Hepatocyte (in vitro differentiated cells): ENCODE data around the gene ARL17A. TPM values are rescaled to one million over a fixed set of nuclear protein-coding genes. Genes with fewer than 3 reads are reported as not detected.
A peak's percentile ranks its signal among the peaks of the same experiment; 100 is the strongest.
"Not testable (repeated sequence)": the region's sequence is repeated elsewhere in the genome, so short reads cannot be mapped to it uniquely, and the experiment has no call there.

Source experiments
- DNase-seq: peaks from one replicate; pipeline ENCODE4 v3.0.0-alpha.2; 2016; ENCODE audit warnings: low spot score
- H2AFZ ChIP-seq: fragments of 200-600 bp; sonication (generic); 2 replicates; pipeline ENCODE4 v1.6.0; 2016; ENCODE audit warnings: antibody characterized with exemption, mild to moderate bottlenecking
- H3K27ac ChIP-seq: fragments of 200-600 bp; sonication (generic); 2 replicates; pipeline ENCODE4 v1.5.1; 2016; ENCODE audit warnings: mild to moderate bottlenecking
- H3K27me3 ChIP-seq: fragments of 200-600 bp; sonication (generic); 2 replicates; pipeline ENCODE4 v1.6.1; 2016
- H3K36me3 ChIP-seq: fragments of 200-600 bp; sonication (generic); replicated peaks from 2 replicates; pipeline ENCODE4 v1.5.1; 2016; ENCODE audit warnings: low read depth; ENCODE audit not compliant: insufficient read depth
- H3K4me1 ChIP-seq: fragments of 200-600 bp; sonication (generic); 2 replicates; pipeline ENCODE4 v1.5.1; 2016; ENCODE audit warnings: mild to moderate bottlenecking, moderate library complexity; ENCODE audit not compliant: insufficient read depth
- H3K4me2 ChIP-seq: fragments of 200-600 bp; sonication (generic); 2 replicates; pipeline ENCODE4 v1.6.0; 2016
- H3K4me3 ChIP-seq: fragments of 200-600 bp; sonication (generic); 2 replicates; pipeline ENCODE4 v1.5.1; 2016; ENCODE audit warnings: mild to moderate bottlenecking
- H3K79me2 ChIP-seq: fragments of 200-600 bp; sonication (generic); 2 replicates; pipeline ENCODE4 v1.6.0; 2017; ENCODE audit warnings: mild to moderate bottlenecking
- H3K9me2 ChIP-seq: fragments of 200-600 bp; sonication (generic); replicated peaks from 2 replicates; pipeline ENCODE4 v1.6.0; 2017; ENCODE audit warnings: mild to moderate bottlenecking; ENCODE audit not compliant: insufficient read depth
- H3K9me3 ChIP-seq: fragments of 200-600 bp; sonication (generic); 2 replicates; pipeline ENCODE4 v1.5.1; 2016; ENCODE audit warnings: low read depth, mild to moderate bottlenecking
- H4K20me1 ChIP-seq: fragments of 200-600 bp; sonication (generic); 2 replicates; pipeline ENCODE4 v1.6.0; 2016; ENCODE audit warnings: mild to moderate bottlenecking; ENCODE audit not compliant: insufficient read depth, poor library complexity, severe bottlenecking
- WGBS: methylation state at CpG from one replicate; pipeline ENCODE4 v1.1.6; 2016; ENCODE audit warnings: low lambda C conversion rate; ENCODE audit errors: missing lambda C conversion rate; 5-methylcytosine and 5-hydroxymethylcytosine counted together
- polyA plus RNA-seq: library from polyadenylated mRNA; unstranded; fragments of >200 nt; fragmentation: Nextera tagmentation; extraction: Ambion mirVana; gene quantifications from 2 replicates; pipeline ENCODE4 v1.2.1, GENCODE V29; 2016
- total RNA-seq: library from RNA; depleted of rRNA; stranded (reverse); fragments of >200 nt; gene quantifications from 2 replicates; pipeline ENCODE4 v1.2.3, GENCODE V29; 2014

ARL17A gene
- total and polyA plus RNA-seq, 2 experiments from 2014 or later = 8.0 to 9.2 TPM

- H3K9me3 ChIP-seq, H3K36me3 ChIP-seq, H3K27ac ChIP-seq, H3K4me1 ChIP-seq, H3K9me2 ChIP-seq, H3K4me2 ChIP-seq, DNase-seq, H3K79me2 ChIP-seq, H2AFZ ChIP-seq, H3K4me3 ChIP-seq, H4K20me1 ChIP-seq, H3K27me3 ChIP-seq: not testable (repeated sequence)
- WGBS = no CpG with 5 or more reads among the region's 1 CpG
Observed at GRCh38 chr17:46566980-46567379, 12.5 kb downstream of the ARL17A start.

DNA sequence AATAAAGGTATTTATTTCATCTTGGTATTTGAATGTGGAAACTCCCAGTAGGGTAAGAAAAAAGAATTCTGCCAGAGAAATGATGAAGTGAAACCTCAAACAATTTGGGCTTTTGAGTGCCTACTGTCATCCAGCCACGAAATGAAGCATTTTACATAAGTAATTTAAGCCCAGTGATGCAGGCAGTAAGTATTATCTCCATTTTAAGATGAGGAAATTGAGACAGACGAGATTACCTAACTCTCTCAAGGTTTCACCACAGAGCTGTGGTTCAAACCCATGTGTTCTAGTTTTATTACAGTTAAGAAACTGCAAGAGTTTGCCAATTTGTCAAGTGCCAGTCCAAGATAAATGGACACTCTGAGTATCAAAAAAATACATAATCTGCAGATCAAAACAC lies 13.2 kb downstream of the ARL17A start:
- not testable (repeated sequence) for DNase-seq, H3K4me1 ChIP-seq
- no CpG with 5 or more reads among the region's 2 CpGs for WGBS

DNA sequence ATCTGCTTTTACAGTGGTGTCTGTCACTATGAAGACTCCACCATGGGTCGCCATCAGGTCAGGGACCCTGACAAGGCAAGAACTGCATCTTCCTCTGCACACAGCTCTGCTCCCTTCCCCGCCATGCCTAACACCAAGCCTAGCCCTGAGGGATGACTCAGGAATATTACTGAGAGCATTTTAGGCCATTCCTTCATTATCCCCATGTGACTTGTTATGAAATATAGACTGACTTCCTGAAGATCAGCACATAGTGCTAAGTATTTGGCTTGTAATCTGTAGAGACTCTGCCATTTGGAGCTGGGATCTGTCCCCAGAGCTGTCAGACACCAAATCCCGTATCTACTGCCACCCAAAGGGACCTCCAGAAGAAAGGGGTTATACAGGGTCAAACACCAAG lies 19.4 kb downstream of the ARL17A start:
- DNase-seq, H3K79me2 ChIP-seq, H3K4me1 ChIP-seq, H3K4me2 ChIP-seq, H3K36me3 ChIP-seq, H4K20me1 ChIP-seq, H3K27ac ChIP-seq, H3K9me3 ChIP-seq, H2AFZ ChIP-seq, H3K27me3 ChIP-seq, H3K4me3 ChIP-seq, H3K9me2 ChIP-seq: not testable (repeated sequence)
- no CpG with 5 or more reads among the region's 3 CpGs for WGBS

More for the DNA sequence above, 13.2 kb downstream of the ARL17A start:
- not testable (repeated sequence) for H3K27ac ChIP-seq, H3K4me3 ChIP-seq, H3K9me2 ChIP-seq, H3K9me3 ChIP-seq, H4K20me1 ChIP-seq, H3K79me2 ChIP-seq, H3K27me3 ChIP-seq, H3K36me3 ChIP-seq, H3K4me2 ChIP-seq, H2AFZ ChIP-seq

DNA sequence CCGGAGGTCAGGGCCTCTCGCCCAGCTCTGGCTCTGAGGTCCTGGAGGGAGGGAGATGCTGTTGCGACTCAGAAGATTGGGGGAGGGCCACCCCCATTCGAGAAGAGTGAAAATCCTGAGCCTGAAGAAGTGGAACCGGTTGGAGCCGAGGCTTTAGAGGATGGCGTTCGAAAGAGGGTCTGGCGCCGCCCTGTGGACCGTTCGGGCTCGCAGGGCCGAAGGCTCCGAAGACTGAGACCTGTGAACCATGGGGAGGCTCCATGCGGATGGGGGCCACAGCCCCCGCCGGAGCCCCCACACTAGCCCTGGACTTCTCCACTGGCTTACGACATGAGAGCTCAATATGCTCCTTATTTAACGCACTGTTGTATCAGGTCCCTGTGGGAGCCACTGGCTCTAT lies 20.3 kb downstream of the ARL17A start:
- H3K27ac ChIP-seq, H3K9me3 ChIP-seq, H4K20me1 ChIP-seq, H3K4me3 ChIP-seq, H3K79me2 ChIP-seq, DNase-seq, H3K4me2 ChIP-seq, H2AFZ ChIP-seq, H3K9me2 ChIP-seq, H3K27me3 ChIP-seq, H3K4me1 ChIP-seq, H3K36me3 ChIP-seq: not testable (repeated sequence)
- no CpG with 5 or more reads among the region's 20 CpGs for WGBS

DNA sequence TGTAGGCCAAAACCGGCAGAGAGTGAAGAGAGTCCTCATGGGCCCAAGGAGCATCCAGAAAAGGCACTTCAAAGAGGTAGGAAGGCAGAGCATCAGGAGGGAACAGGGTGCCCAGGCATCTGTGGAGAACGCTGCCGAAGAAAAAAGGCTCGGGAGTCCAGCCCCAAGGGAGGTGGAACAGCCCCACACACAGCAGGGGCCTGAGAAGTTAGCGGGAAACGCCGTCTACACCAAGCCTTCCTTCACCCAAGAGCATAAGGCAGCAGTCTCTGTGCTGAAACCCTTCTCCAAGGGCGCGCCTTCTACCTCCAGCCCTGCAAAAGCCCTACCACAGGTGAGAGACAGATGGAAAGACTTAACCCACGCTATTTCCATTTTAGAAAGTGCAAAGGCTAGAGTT lies 30.9 kb downstream of the ARL17A start:
- H3K36me3 ChIP-seq, H3K27me3 ChIP-seq, H3K4me2 ChIP-seq, H3K4me3 ChIP-seq, H4K20me1 ChIP-seq, DNase-seq, H3K79me2 ChIP-seq, H3K9me2 ChIP-seq, H3K9me3 ChIP-seq, H2AFZ ChIP-seq, H3K27ac ChIP-seq, H3K4me1 ChIP-seq: not testable (repeated sequence)
- WGBS = 93% methylated on average over 9 of the region's 10 CpGs

DNA sequence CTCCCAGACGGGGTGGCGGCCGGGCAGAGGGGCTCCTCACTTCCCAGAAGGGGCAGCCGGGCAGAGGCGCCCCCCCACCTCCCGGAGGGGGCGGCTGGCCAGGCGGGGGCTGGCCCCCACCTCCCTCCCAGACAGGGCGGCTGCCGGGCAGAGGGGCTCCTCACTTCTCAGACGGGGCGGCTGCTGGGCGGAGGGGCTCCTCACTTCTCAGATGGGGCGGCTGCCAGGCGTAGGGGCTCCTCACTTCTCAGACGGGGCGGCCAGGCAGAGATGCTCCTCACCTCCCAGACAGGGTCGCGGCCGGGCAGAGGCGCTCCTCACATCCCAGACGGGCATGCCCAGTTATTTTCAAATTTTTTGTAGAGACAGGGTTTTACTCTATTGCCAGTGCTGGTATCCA lies 44.8 kb downstream of the ARL17A start:
- WGBS = 96% methylated on average over 20 of the region's 22 CpGs
- H3K36me3 ChIP-seq, H4K20me1 ChIP-seq, H3K27me3 ChIP-seq, H3K9me2 ChIP-seq, H2AFZ ChIP-seq, H3K27ac ChIP-seq, H3K4me3 ChIP-seq, H3K4me1 ChIP-seq, H3K9me3 ChIP-seq, H3K79me2 ChIP-seq, H3K4me2 ChIP-seq: not testable (repeated sequence)
- peak; percentile 2 for DNase-seq

- H3K4me1 ChIP-seq, H3K9me3 ChIP-seq, H3K4me2 ChIP-seq, H3K9me2 ChIP-seq, H3K79me2 ChIP-seq, H3K27me3 ChIP-seq, H3K4me3 ChIP-seq, H2AFZ ChIP-seq, H4K20me1 ChIP-seq, H3K36me3 ChIP-seq, DNase-seq, H3K27ac ChIP-seq: not testable (repeated sequence)
- WGBS = no CpG with 5 or more reads among the region's 11 CpGs
Observed at GRCh38 chr17:46512168-46512567, 67.3 kb downstream of the ARL17A start, which contains the start of gene LRRC37A2. Gene LRRC37A2 (plus strand): TSS chr17:46512468. CDS start chr17:46512713, 245 bp downstream.

GRCh38 chr17:46505896-46506295 lies 73.6 kb downstream of the ARL17A start:
- H3K4me2 ChIP-seq, H3K36me3 ChIP-seq, H3K4me3 ChIP-seq, H3K27ac ChIP-seq, H3K4me1 ChIP-seq, H3K27me3 ChIP-seq, H4K20me1 ChIP-seq, H3K9me2 ChIP-seq, DNase-seq, H3K9me3 ChIP-seq, H2AFZ ChIP-seq: not testable (repeated sequence)
- 100% methylated on average over 6 of the region's 7 CpGs for WGBS
- H3K79me2 ChIP-seq = peaks cover 15% of the 10 kb centered on the region

DNA sequence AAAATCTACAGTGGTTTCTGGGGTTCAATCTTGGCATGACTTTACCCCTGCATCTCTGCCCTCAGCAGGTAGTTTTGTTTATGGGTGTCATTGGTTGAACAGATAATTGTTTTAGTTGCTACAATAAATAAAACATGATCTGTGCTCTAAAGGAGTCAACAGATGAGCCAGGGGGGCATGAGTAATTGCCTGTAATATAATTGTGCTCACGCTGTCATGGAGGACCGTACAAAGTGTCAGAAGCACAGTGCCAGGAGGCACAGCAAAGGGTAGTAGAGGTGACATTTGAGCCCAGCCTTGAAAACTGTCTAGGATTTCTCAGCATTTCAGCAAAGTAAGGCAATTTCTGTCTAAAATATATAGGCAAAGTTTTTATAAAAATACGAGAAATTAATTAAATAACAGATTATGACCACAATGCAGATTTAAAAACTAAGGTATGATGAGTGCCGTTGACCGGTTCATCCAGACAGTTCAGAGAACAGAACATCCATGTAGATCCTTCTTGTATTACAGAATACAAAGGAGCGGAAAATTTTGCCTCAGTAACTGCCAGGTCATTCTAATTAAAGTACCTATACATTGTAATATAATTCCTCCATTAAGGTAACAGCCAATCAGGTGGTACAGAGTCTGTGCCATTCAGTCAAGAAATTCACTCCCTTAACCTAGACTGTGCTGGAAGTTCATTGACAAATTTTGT lies 79.9 kb downstream of the ARL17A start:
- H3K9me2 ChIP-seq, H3K9me3 ChIP-seq, H3K27ac ChIP-seq, H3K4me3 ChIP-seq, H4K20me1 ChIP-seq, H3K4me2 ChIP-seq, H2AFZ ChIP-seq, H3K36me3 ChIP-seq, H3K4me1 ChIP-seq, H3K27me3 ChIP-seq: not testable (repeated sequence)
- WGBS = no CpG with 5 or more reads among the region's 6 CpGs
- peaks cover 19% of the 10 kb centered on the region for H3K79me2 ChIP-seq
- DNase-seq = peak; percentile 0
